Measurements from ENCODE around the gene FAT1. TPM values are rescaled to one million over a fixed set of nuclear protein-coding genes. Genes with fewer than 3 reads are reported as not detected.

Gene FAT1
- total RNA-seq, 6 experiments from 2014 or later, result 32.9 to 173 (median 69.7) TPM

- no peak for ATAC-seq
- peaks cover 0 to 3% (median 0%) of the 10 kb centered on the region in 4 donors for H3K4me1 ChIP-seq
- DNase-seq, result no peak
- intact Hi-C loops (cut with DNase I), result no loop called here
- TF ChIP-seq POLR2A (IDR thresholded peaks at IDR 0.05) (no peak), CTCF (IDR thresholded peaks at IDR 0.05) (no peak)
- H3K36me3 ChIP-seq, result no peaks in the 10 kb centered on the region
- WGBS (ENCODE audit: insufficient coverage, low coverage, low lambda C conversion rate, missing lambda C conversion rate), result 93% methylated on average over 4 of the region's 4 CpGs
- no peaks in the 10 kb centered on the region for H3K9me3 ChIP-seq
- no peaks in the 10 kb centered on the region for H3K27me3 ChIP-seq
- no peak overlapping the region for H3K4me3 ChIP-seq
- no peak overlapping the region for H3K27ac ChIP-seq
Observed at GRCh38 chr4:186717556-186717955, 6.1 kb downstream of the FAT1 start.

- Histone ChIP-seq H3K9me3 (no peaks in the 10 kb centered on the region), H3K36me3 (no peaks in the 10 kb centered on the region), H3K4me3 (no peak overlapping the region), H3K27me3 (no peaks in the 10 kb centered on the region), H3K4me1 (no peaks in the 10 kb centered on the region), H3K27ac (no peak overlapping the region)
- TF ChIP-seq CTCF (IDR thresholded peaks at IDR 0.05) (no peak), POLR2A (IDR thresholded peaks at IDR 0.05) (no peak)
- ATAC-seq (no peak), DNase-seq (no peak)
- 92% methylated on average over 5 of the region's 5 CpGs for WGBS (ENCODE audit: insufficient coverage, low coverage, low lambda C conversion rate, missing lambda C conversion rate)
- intact Hi-C loops (cut with DNase I), result no loop called here
Observed at GRCh38 chr4:186715077-186715476, 8.6 kb downstream of the FAT1 start.

- peaks cover 0 to 4% (median 0%) of the 10 kb centered on the region in 4 donors for H3K36me3 ChIP-seq
- TF ChIP-seq POLR2A (IDR thresholded peaks at IDR 0.05) (no peak), CTCF (IDR thresholded peaks at IDR 0.05) (no peak)
Observed at GRCh38 chr4:186714006-186714675, 9.5 kb downstream of the FAT1 start.

GRCh38 chr4:186712690-186713089, 11.0 kb downstream of the FAT1 start:
- 78% methylated on average over 6 of the region's 7 CpGs for WGBS (ENCODE audit: insufficient coverage, low coverage, low lambda C conversion rate, missing lambda C conversion rate)
- intact Hi-C loops (cut with DNase I), result no loop called here

More at GRCh38 chr4:186714006-186714675, 9.5 kb downstream of the FAT1 start:
- ATAC-seq (no peak), DNase-seq (no peak)
- WGBS (ENCODE audit: insufficient coverage, low coverage, low lambda C conversion rate, missing lambda C conversion rate), result 81% methylated on average over 16 of the region's 16 CpGs
- no peak overlapping the region for H3K4me3 ChIP-seq
- no peaks in the 10 kb centered on the region for H3K27me3 ChIP-seq
- H3K9me3 ChIP-seq, result no peaks in the 10 kb centered on the region
- intact Hi-C loops (cut with DNase I), result no loop called here
- no peak overlapping the region for H3K27ac ChIP-seq
- no peaks in the 10 kb centered on the region for H3K4me1 ChIP-seq

More at GRCh38 chr4:186712690-186713089, 11.0 kb downstream of the FAT1 start:
- no peaks in the 10 kb centered on the region for H3K4me1 ChIP-seq
- H3K36me3 ChIP-seq, result peaks cover 0 to 14% (median 0%) of the 10 kb centered on the region in 4 donors
- H3K27me3 ChIP-seq, result no peaks in the 10 kb centered on the region
- no peaks in the 10 kb centered on the region for H3K9me3 ChIP-seq
- no peak overlapping the region for H3K4me3 ChIP-seq
- ATAC-seq, result no peak
- no peak for DNase-seq
- H3K27ac ChIP-seq, result no peak overlapping the region
- no peak for TF ChIP-seq CTCF (IDR thresholded peaks at IDR 0.05)
- TF ChIP-seq POLR2A (IDR thresholded peaks at IDR 0.05), result no peak

All from right lobe of liver (tissue), 6 donors.